ENCODE data around the gene CILP.
A peak's percentile ranks its signal among the peaks of the same experiment; 100 is the strongest.
"Not testable (repeated sequence)": the region's sequence is repeated elsewhere in the genome, so short reads cannot be mapped to it uniquely, and the experiment has no call there.

CILP gene

DNA sequence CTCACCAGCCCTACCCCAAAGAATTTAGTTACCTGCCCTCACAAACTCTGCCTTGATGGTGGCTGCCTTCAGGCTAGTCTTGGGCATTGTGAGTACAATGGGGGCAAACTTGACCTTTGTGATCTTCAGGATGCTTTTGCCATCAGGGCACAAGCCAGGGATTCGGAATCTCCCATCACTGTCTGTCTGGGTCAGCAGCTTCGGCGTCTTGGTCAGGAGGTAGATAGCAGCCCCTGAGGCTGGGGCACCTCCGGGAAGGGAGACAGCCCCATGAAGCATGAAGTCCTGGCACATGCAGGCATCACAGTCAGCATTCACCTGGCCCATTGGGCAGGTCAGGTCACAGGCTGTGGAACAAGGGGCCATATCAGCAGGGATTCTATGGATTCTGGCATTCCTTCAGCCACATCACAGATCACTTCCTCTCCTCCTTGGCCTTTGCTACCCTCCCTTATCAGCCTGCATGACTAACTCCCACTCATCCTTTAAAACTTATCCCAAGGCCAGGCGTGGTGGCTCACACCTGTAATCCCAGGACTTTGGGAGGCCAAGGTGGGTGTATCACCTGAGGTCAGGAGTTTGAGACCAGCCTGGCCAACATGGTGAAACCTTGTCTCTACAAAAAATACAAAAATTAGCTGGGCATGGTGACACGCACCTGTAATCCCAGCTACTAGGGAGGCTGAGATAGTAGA lies 6.9 kb downstream of the CILP start:
- H3K4me3 ChIP-seq (ENCODE audit: low read length): no peak overlapping the region
- no peak for DNase-seq (ENCODE audit: low read depth, low spot score)

DNA sequence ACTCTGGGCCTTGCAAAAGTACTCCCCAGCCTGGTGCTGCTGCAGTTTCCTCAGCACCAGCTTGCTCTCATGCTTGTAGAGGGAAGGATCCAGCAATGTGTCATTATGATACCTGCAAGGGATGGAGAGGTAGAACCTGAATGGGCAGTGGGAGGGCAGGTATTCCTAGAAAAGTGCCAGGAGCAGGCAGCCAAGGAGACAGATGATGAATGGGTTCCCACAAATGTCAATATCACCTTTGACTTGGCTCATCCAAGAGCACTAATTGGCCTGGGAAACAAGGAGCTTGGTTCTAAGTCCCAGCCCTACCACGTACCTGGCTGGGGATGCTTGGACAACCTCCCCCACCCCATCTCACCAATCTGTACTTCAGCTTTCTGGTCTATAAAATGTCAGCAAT lies 9.4 kb downstream of the CILP start:
- no peak for DNase-seq (ENCODE audit: low read depth, low spot score)
- no peak overlapping the region for H3K4me3 ChIP-seq (ENCODE audit: low read length)

DNA sequence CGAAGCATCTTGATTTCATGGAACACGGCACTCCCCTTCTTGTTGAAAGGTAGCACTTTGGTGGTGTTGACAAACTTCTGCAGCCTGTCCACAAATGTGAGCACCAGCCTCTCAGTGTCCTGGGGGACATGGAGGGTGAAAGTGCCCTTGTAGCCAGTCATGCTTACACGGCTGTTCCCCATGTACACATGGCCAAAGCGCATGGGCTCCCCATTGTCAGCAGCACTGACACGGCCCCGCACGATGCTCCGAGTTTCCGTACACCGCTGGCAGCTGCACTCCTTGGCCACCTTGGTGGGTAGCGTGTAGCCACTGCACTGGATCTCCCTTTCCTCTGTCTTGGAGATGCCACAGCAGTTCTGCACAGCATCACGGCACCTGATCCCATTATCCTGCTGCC lies 12.7 kb downstream of the CILP start:
- no peak overlapping the region for H3K4me3 ChIP-seq (ENCODE audit: low read length)
- no peak for DNase-seq (ENCODE audit: low read depth, low spot score)

DNA sequence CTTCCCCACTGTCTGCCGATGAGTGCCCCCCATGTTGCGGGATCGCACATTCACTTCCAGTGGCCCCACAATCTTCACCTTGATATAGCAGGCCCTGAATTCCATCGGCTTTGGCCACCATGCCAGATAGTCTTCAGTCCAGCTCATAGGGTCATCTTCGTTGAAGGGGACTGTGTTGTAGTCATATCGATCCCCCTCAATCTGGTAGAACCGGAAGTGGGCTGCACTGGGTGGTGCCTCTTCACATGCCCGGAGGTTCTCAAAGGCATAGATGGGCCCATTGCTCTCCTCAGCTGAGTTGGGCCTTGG lies 14.0 kb downstream of the CILP start:
- DNase-seq (ENCODE audit: low read depth, low spot score): no peak
- H3K4me3 ChIP-seq (ENCODE audit: low read length): no peak overlapping the region

DNA sequence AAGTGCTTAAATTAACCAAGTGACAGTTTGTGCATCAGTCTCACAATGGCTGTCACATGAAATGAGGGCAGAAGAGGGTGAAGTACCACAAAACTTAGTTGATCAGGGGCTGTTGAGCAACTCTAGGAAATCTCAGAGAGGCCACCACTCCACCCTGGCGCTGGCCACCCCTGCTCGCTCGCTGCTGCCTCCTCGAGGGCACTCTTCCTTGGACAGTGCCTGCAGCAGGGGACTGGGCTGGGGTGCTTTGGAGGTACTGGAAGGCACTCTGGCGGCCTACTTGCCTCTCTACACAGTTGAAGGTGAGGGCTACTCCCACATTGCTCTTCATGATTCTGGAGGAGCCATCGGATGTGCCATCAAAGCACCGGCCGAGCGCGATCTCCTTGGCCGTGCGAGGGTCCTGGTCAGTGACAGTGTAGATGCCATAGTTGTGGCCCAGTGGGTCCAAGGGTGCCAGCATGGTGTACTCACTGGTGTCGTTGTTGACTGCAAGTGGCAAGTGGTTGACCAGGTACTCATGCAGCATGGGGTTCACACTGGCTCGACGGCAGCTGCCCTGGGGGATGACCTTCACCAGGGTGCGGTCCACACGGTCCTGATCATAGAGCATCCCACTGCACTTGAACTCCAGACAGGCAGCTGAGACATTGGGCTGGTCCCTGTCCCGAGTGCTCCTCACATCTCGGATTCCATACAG lies 14.5 kb downstream of the CILP start:
- no peak overlapping the region for H3K4me3 ChIP-seq (ENCODE audit: low read length)
- DNase-seq (ENCODE audit: low read depth, low spot score): no peak

DNA sequence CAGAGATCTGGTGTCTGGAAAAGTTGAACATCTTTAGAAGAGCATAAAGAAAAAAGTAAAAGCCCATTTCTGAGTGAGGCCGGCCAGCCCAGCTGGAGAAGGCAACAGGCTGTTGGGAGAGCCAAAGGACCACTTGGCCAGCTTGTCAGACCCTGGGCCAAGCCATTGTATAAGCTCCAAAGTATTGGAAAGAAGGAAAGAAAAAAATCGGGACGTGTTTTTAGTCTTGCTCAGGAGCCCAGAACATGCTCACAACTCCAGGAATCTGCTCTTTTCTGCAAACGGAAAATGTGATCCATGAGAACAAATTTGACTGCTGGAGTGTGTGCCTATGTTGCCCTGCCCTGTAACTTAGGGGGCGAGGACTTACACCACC lies 15.7 kb downstream of the CILP start:
- no peak overlapping the region for H3K4me3 ChIP-seq (ENCODE audit: low read length)
- no peak for DNase-seq (ENCODE audit: low read depth, low spot score)

DNA sequence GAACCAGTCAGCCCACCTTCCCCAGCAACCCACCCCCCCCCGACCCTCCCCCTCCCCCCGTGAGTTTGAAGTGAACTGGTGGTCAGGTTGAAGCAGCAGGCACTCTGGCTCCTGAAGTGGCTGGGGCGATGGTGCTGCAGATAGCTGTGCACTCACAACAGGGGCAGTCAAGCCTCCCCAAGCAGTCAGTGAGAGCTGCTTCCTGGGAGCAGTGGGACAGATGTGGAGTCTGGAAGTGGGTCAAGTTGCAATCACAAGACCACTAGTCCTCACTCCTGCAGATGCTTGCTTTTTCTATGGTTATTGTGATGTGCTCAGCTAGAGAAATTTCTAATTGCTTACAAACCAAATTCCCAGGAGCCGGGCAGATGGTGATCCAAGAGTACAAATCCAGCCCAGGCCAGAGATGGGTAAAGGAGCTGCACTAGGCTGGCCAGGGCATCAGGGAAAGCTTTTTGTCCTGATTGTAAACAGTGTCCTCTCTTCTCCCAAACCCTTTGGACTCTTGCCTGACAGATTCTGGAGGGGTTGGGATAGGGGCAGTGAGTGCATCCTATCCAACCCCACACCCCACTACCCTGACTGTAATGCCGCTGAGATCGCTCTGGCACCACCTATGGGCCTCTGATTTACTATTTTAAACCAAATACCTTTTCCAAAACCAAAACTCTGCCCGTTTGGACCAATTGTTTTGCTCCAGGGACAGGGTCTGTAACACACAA lies 16.3 kb downstream of the CILP start:
- H3K4me3 ChIP-seq (ENCODE audit: low read length): no peak overlapping the region
- no peak for DNase-seq (ENCODE audit: low read depth, low spot score)

DNA sequence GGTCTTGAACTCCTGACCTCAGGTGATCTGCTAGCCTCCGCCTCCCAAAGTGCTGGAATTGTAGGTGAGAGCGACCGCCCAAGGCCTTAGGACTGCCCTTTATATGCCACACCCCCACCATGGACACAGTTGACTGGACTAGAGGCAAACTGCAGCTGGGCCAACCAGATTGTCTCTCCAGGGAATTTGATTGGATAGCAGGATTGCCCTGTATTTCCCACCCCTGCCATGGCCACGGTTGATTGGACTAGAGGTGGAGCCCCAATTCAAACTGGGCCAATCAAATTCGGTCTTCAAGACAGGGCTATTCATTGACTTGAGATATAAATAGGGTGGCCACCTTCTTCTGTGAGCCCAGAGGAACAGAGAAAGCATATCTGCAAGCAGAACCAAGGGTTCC lies 19.3 kb downstream of the CILP start:
- no peak overlapping the region for H3K4me3 ChIP-seq (ENCODE audit: low read length)
- DNase-seq (ENCODE audit: low read depth, low spot score): no peak

DNA sequence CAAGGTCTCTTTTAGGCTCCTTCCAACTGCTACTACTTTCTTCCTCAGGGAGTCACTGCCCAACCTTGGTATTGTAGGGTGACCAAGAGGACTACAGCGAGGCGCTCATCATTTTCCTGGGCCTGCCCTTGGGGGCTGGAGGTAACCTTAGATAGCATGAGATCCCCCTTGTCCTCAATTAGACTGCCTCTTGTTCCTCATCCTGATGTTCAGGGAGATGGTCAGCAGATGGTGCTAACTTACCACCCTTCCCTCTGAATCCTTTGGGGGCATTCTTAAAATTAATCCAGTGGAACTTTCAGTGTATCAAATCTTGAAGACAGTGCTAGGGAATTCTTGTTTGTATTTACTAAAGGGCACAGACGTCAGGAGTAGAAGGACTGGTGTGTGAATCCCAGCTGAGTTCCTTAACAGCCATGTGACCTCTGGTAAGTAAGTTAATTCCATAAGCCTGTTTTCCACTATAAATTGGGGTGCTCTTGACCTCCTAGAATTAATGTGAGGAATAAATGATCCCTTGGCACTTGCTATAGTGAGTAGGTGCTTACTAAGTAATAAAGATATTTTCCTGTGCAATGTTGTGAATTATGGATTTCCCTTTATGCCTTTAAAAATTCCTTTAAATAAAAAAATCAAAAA lies 22.1 kb downstream of the CILP start:
- no peak overlapping the region for H3K4me3 ChIP-seq (ENCODE audit: low read length)
- peak; percentile 37 for DNase-seq (ENCODE audit: low read depth, low spot score)

DNA sequence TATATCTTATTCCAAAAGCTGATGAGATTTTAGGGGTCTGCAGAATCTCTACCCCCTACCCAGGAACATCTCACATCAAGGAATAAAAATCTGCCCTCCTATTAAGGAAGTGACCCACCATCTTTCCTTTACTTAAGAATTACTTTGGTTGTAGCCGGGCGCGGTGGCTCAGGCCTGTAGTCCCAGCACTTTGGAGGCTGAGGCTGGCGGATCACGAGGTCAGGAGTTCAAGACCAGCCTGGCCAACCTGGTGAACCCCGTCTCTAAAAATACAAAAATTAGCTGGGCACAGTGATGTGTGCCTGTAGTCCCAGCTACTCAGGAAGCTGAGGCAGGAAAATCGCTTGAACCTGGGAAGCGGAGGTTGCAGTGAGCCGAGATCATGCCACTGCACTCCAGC lies 22.8 kb downstream of the CILP start:
- H3K4me3 ChIP-seq (ENCODE audit: low read length); DNase-seq (ENCODE audit: low read depth, low spot score): not testable (repeated sequence)

DNA sequence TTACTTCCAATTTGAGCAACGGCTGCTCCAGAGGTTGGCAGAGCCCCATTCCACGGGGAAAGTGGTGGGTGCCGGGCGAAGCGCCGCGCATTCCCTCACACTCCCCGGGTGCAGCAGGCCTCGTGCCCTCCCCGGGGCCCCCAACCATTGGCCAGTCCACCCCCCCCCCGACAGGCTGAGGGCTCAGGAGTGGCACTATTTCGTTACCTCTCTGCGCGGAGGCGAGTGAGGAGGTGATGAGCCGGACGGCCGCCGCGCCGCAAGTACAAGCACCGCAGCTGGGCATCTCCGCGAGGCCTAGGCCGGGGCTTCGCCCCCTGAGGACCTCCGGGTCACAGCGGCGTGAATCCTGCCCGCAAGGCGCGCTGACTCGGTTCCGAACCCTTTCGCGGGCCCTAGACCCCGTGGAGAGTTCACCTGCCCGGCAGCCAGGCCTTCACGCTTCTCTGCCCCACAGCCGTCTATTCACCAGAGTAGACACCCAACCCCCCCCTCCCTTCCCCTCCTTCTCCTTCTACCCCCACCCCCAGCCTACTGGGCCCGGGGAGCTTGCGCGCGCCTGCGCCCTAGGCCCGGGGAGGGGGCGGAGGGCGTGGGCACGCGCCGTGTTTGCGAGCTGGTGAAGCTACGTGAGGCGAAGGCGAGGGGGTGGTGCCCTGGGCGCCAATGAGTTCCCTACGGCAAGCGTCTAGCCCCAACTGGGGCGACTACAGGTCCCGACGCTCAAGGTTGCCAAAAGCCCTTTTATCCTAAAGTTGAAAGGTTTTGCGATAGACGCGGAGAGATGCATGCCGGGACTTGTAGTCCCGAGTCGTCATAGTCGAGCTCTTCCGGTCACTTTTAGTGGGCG lies 26.2 kb downstream of the CILP start, which contains the start of gene CLPX:
CLPX (minus strand) TSS at position 475 of the 850 bp plus-strand sequence; CDS start at position 286, 189 bp downstream.
- peak; percentile 98 for DNase-seq (ENCODE audit: low read depth, low spot score)
- H3K4me3 ChIP-seq (ENCODE audit: low read length): peak within 1 kb of the TSS; percentile 90

DNA sequence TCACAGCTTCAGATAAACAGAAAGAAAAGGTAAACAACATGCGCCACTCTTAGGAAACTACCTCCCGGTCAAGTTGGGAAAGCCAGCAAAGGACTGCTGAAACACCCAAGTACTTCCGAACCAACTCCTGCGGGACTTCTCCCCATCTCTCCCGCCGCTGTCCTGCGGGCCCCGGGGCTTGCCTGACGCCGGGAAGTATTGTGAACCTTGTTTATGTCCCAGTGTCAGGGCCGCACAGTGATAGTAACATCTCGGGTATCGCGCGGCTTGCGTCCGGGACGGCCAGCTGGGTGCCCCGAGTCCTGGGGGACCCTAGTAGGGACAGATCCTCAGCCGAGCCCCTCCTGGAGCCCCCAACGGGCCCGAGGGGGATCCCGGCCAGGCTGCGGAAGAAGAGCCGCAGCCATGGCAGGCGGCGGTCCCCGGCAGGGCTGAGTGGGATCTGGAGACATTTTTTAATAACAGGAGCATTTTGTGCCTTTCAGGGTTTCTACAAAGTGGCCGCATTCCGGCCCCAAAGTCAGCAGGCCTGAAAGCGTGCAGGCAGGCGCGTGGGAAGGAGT lies 26.9 kb downstream of the CILP start:
- H3K4me3 ChIP-seq (ENCODE audit: low read length): peak overlapping the region; percentile 90
- no peak for DNase-seq (ENCODE audit: low read depth, low spot score)

DNA sequence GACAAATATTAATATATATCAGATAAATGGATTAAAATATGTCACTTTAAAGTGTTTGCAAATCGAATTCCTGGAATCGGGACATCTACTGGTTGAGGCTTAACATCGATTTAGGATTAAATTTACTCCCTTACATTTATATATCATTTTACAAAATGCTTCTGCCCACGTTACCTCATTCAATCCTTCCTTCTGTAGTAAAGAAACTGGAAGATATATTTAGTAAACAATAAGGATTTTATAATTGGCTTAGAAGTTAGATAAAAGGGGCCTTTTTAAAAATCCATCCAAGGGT lies 27.5 kb downstream of the CILP start:
- peak overlapping the region; percentile 90 for H3K4me3 ChIP-seq (ENCODE audit: low read length)
- DNase-seq (ENCODE audit: low read depth, low spot score): no peak

DNA sequence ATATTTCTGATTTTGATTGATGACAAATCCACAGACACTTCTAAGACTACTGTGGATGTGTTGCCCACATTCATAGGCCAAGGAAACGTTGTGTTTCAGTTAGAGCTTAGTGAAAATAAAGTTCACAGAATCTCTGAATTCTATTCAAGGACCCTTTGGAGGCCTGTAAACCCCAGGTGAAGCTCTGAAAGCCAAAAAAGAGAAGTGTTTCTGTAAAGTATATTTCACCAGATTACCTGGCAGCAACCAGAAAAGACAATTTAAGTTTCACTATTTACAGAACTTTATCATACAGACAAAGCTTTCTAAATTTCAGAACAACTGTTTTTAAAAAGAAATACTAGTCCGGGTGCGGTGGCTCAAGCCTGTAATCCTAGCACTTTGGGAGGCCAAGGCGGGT lies 28.7 kb downstream of the CILP start:
- no peak overlapping the region for H3K4me3 ChIP-seq (ENCODE audit: low read length)
- no peak for DNase-seq (ENCODE audit: low read depth, low spot score)

DNA sequence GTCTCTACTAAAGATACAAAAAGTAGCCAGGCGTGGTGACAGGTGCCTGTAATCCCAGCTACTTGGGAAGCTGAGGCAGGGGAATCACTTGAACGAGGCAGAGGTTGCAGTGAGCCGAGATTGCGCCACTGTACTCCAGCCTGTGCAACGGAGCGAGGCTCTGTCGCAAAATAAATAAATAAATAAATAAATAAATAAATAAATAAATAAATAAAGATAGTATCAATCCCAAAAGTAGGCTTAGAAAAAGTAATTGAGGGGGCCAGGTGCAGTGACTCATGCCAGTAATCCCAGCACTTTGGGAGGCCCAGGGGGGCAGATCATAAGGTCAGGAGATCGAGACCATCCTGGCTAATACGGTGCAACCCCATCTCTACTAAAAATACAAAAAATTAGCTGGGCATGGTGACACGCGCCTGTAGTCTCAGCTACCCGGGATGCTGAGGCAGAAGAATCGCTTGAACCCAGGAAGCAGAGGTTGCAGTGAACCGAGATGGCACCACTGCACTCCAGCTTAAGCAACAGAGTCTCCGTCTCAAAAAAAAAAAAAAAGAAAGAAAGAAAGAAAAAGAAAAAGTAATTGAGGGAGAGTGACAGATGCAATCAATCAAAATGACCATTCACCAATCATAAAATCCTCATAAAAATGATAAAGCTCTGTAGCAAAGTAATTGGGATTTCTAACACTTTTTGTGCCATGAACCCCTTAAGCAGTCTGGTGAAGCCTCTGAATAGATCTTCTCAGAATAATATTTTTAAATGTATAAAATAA lies 29.5 kb downstream of the CILP start:
- DNase-seq (ENCODE audit: low read depth, low spot score); H3K4me3 ChIP-seq (ENCODE audit: low read length): not testable (repeated sequence)

DNA sequence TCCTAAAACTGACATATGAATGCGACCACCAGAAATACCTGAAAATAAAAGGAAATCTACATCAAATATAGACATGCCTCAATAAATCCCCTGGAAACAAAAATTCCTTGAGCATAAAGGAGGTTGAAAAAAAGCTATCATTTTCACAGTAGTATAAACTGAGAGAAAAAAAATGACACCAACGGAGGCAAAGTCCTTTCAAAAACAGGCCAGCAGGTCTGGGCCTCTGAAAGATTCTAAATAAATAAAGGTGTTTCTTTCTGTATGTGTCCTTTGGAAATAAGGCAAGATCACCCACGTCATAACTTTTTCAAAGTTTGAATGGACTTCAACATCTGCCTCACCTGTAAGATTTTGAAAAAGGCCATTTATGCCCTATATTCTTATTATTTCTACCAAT lies 31.1 kb downstream of the CILP start:
- no peak for DNase-seq (ENCODE audit: low read depth, low spot score)
- no peak overlapping the region for H3K4me3 ChIP-seq (ENCODE audit: low read length)

DNA sequence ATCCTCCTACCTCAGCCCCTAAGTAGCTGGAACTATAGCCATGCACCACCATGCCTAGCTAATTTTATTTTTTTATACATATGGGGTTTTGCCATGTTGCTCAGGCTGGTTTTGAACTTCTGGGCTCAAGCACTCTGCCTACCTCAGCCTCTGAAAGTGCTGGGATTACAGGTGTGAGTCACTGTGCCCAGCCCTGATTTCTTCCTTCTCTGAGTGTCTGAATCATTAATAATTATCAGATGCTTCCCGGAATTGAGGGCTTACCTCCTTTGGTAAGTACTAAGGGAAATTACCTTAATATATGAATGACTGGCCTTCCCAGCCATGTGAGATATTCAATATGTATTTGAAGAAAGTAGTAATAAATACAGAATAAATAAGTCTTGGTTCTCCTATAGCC lies 33.4 kb downstream of the CILP start:
- no peak overlapping the region for H3K4me3 ChIP-seq (ENCODE audit: low read length)
- no peak for DNase-seq (ENCODE audit: low read depth, low spot score)

DNA sequence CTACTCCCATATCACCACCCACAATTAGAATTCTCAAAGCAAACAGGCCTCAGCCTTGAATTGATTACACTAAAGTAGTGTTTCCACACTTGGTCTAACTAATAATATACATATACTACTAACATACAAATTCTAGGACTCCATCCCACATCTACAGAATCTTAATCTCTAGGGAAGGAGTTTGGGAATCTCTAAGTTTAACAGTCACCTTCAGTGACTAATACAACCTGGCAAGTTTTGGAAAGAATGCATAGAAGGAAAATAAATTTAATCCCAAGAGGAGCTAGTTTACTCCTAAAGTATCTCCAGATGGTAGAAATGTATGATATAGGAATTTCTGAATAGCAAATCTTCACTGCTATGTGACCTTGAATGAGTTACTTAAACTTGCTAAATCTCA lies 35.2 kb downstream of the CILP start:
- DNase-seq (ENCODE audit: low read depth, low spot score): no peak
- no peak overlapping the region for H3K4me3 ChIP-seq (ENCODE audit: low read length)
